Eye (tissue), 1 donor: ENCODE data around the gene WDR77.

ENCODE experiments used
- DNase-seq: peaks from one replicate; pipeline ENCODE4 v3.0.0-alpha.2; 2015

Gene WDR77

GRCh38 chr1:111424281-111424680 lies 24.8 kb downstream of the WDR77 start:
- no peak for DNase-seq

- no peak for DNase-seq
These were observed 26.3 kb downstream of the WDR77 start for GRCh38 chr1:111422546-111423391.

GRCh38 chr1:111420377-111420776 lies 28.7 kb downstream of the WDR77 start:
- DNase-seq = no peak

GRCh38 chr1:111419037-111419436 lies 30.0 kb downstream of the WDR77 start:
- no peak for DNase-seq

- no peak for DNase-seq
These were observed 31.3 kb downstream of the WDR77 start for GRCh38 chr1:111417755-111418154.

- DNase-seq = no peak
These were observed 33.6 kb downstream of the WDR77 start for GRCh38 chr1:111415461-111415860.

- no peak for DNase-seq
These were observed 34.3 kb downstream of the WDR77 start for GRCh38 chr1:111414756-111415155.

GRCh38 chr1:111412839-111413238 lies 36.2 kb downstream of the WDR77 start:
- no peak for DNase-seq

GRCh38 chr1:111407301-111407700 lies 41.8 kb downstream of the WDR77 start:
- DNase-seq = no peak

GRCh38 chr1:111406321-111406768 lies 42.7 kb downstream of the WDR77 start:
- DNase-seq = peak; percentile 2

GRCh38 chr1:111404588-111404987 lies 44.5 kb downstream of the WDR77 start:
- DNase-seq = no peak

- no peak for DNase-seq
These were observed 47.0 kb downstream of the WDR77 start for GRCh38 chr1:111402083-111402482.

GRCh38 chr1:111399792-111400610 lies 49.1 kb downstream of the WDR77 start:
- peak; percentile 75 for DNase-seq

GRCh38 chr1:111392460-111392945 lies 56.6 kb downstream of the WDR77 start:
- DNase-seq = no peak

GRCh38 chr1:111392042-111392441 lies 57.0 kb downstream of the WDR77 start:
- no peak for DNase-seq
